Keratinocyte (primary cell): ENCODE measurements around the gene PCDH9. TPM values are rescaled to one million over a fixed set of nuclear protein-coding genes. Genes with fewer than 3 reads are reported as not detected.

Experiments used
- DNase-seq: peaks from one replicate; pipeline ENCODE4 v3.0.0-alpha.2; 2011; ENCODE audit warnings: low read depth, missing footprints, low spot score
- FAIRE-seq: peaks from 2 replicates; lab custom pipeline; 2011; peaks lifted over from hg19 to GRCh38; lab: Jason Lieb, UNC
- H2AFZ ChIP-seq: 2 replicates; pipeline ENCODE4 v1.6.0; 2012; ENCODE audit warnings: low read length, control low read depth, inconsistent platforms; ENCODE audit not compliant: control insufficient read depth
- H3K27ac ChIP-seq: 2 replicates; pipeline ENCODE4 v1.5.1; 2011; ENCODE audit warnings: low read length; ENCODE audit not compliant: control insufficient read depth, insufficient read depth
- H3K27me3 ChIP-seq: 3 replicates; pipeline ENCODE4 v1.6.0; 2011; ENCODE audit warnings: low read length; ENCODE audit not compliant: control insufficient read depth, insufficient read depth; ENCODE audit errors: extremely low read depth
- H3K36me3 ChIP-seq, 2 experiments: 2 replicates in 1 of 2; 3 replicates in 1 of 2; pipeline ENCODE4 v1.5.1; 2011; ENCODE audit warnings: low read length in 2 of 2, mild to moderate bottlenecking in 1 of 2; ENCODE audit not compliant: control insufficient read depth in 2 of 2, insufficient read depth in 2 of 2; ENCODE audit errors: extremely low read depth in 1 of 2
- H3K4me1 ChIP-seq: 3 replicates; pipeline ENCODE4 v1.5.1; 2011; ENCODE audit warnings: low read length; ENCODE audit not compliant: control insufficient read depth, insufficient read depth; ENCODE audit errors: extremely low read depth
- H3K4me2 ChIP-seq: 3 replicates; pipeline ENCODE4 v1.6.0; 2011; ENCODE audit warnings: low read depth, low read length; ENCODE audit not compliant: control insufficient read depth, insufficient read depth; ENCODE audit errors: extremely low read depth
- H3K4me3 ChIP-seq, 3 experiments: fragments of 200-600 bp in 1 of 3; sonication (generic) in 1 of 3; 2 replicates in 2 of 3; 3 replicates in 1 of 3; pipeline ENCODE4 v1.5.1; 2011 to 2016; ENCODE audit warnings: low read length in 3 of 3, mild to moderate bottlenecking in 3 of 3, control low read depth in 2 of 3, inconsistent platforms in 1 of 3, low read depth in 1 of 3, mixed read lengths in 1 of 3, mixed run types in 1 of 3, moderate library complexity in 1 of 3; ENCODE audit not compliant: control insufficient read depth in 2 of 3, insufficient read depth in 2 of 3; ENCODE audit errors: extremely low read depth in 1 of 3
- H3K79me2 ChIP-seq: 2 replicates; pipeline ENCODE4 v1.6.0; 2012; ENCODE audit warnings: low read length; ENCODE audit not compliant: control insufficient read depth, insufficient read depth
- H3K9ac ChIP-seq: 3 replicates; pipeline ENCODE4 v1.6.0; 2011; ENCODE audit warnings: low read length; ENCODE audit not compliant: control insufficient read depth, insufficient read depth; ENCODE audit errors: extremely low read depth
- H3K9me1 ChIP-seq: 3 replicates; pipeline ENCODE4 v1.6.0; 2011; ENCODE audit warnings: low read length; ENCODE audit not compliant: control insufficient read depth, insufficient read depth; ENCODE audit errors: extremely low read depth
- H3K9me3 ChIP-seq: 2 replicates; pipeline ENCODE4 v1.5.1; 2012; ENCODE audit warnings: low read depth, low read length; ENCODE audit not compliant: control insufficient read depth
- H4K20me1 ChIP-seq: 3 replicates; pipeline ENCODE4 v1.6.0; 2011; ENCODE audit warnings: low read length; ENCODE audit not compliant: control insufficient read depth, insufficient read depth; ENCODE audit errors: extremely low read depth
- EZH2 ChIP-seq: IDR thresholded peaks from one replicate; pipeline ENCODE4 v1.6.1; 2012; ENCODE audit warnings: inconsistent platforms, mild to moderate bottlenecking, low read length, moderate library complexity
- dilution Hi-C: fragments of 300-500 bp; cut with MboI; formaldehyde crosslinking; loops from one replicate; pipeline ENCODE4 v1.7.0; 2020; ENCODE audit warnings: low sequenced_read_pairs; ENCODE audit not compliant: extremely low pct_ligation_motif_present
- polyA plus RNA-seq, 5 experiments: library from polyadenylated mRNA; depleted of rRNA in 3 of 5; stranded (reverse) in 3 of 5; stranded (forward) in 1 of 5; unstranded in 1 of 5; fragments of >200 nt; gene quantifications; 1 replicate in 1 of 5; 2 replicates in 3 of 5; 3 replicates in 1 of 5; pipeline versions ENCODE4 v1.2.1 to v1.2.3, GENCODE V29; 2011 to 2012; ENCODE audit warnings: missing spikeins in 2 of 5, low read depth in 1 of 5, low replicate concordance in 1 of 5
- TF ChIP-seq, protein P1 (sequence below), 3 experiments: IDR thresholded peaks in 1 of 3; conservative IDR thresholded peaks in 1 of 3; optimal IDR thresholded peaks in 1 of 3; 2 replicates in 2 of 3; 3 replicates in 1 of 3; pipeline versions ENCODE3 to v1.5.1; 2011; ENCODE audit warnings: low read length in 3 of 3, mild to moderate bottlenecking in 3 of 3, moderate library complexity in 2 of 3, control low read depth in 1 of 3, inconsistent platforms in 1 of 3; ENCODE audit not compliant: insufficient read depth in 2 of 3; ENCODE audit errors: extremely low read depth in 1 of 3

The PCDH9 gene
- polyA plus RNA-seq, 1 donor (not counting 4 experiments of a cell fraction or from before 2014, with no cell fraction given) = 0.21 TPM

DNA sequence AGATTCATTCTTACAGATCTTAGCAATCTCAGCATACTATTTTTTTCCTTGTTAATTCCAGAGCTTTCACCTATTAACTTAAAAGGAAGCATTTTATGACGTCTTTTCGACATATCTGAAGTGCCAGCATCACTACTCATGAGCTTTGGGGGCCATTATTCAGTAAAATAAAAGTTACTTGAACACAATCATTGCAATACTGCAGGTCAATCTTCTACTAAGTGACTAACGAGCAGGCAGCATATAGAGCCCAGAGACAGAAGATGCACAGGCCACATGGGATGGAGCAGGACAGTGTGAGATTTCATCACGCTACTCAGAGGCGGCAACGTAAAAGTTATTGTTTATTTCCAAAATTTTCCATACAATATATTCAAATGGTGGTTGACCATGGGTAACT, 382.6 kb downstream of the PCDH9 start:
- H3K4me1 ChIP-seq = no peaks in the 10 kb centered on the region
- TF ChIP-seq, protein P1, sequence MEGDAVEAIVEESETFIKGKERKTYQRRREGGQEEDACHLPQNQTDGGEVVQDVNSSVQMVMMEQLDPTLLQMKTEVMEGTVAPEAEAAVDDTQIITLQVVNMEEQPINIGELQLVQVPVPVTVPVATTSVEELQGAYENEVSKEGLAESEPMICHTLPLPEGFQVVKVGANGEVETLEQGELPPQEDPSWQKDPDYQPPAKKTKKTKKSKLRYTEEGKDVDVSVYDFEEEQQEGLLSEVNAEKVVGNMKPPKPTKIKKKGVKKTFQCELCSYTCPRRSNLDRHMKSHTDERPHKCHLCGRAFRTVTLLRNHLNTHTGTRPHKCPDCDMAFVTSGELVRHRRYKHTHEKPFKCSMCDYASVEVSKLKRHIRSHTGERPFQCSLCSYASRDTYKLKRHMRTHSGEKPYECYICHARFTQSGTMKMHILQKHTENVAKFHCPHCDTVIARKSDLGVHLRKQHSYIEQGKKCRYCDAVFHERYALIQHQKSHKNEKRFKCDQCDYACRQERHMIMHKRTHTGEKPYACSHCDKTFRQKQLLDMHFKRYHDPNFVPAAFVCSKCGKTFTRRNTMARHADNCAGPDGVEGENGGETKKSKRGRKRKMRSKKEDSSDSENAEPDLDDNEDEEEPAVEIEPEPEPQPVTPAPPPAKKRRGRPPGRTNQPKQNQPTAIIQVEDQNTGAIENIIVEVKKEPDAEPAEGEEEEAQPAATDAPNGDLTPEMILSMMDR (optimal IDR thresholded peaks at IDR 0.05 in 1 of 3, IDR thresholded peaks at IDR 0.05 in 1 of 3, conservative IDR thresholded peaks at IDR 0.05 in 1 of 3; ENCODE audit: extremely low read depth in 1 of 3, insufficient read depth in 2 of 3, low read length in 3 of 3) = no peak
- no peak for TF ChIP-seq EZH2
- dilution Hi-C loops = no loop called here
- H3K4me2 ChIP-seq = no peak overlapping the region
- H3K9me1 ChIP-seq = no peaks in the 10 kb centered on the region
- H4K20me1 ChIP-seq = no peaks in the 10 kb centered on the region
- no peak for DNase-seq
- no peak for FAIRE-seq
- H3K9ac ChIP-seq = no peak overlapping the region
- no peaks in the 10 kb centered on the region for H3K36me3 ChIP-seq
- H3K4me3 ChIP-seq = no peak overlapping the region
- no peak overlapping the region for H2AFZ ChIP-seq
- H3K27ac ChIP-seq = no peak overlapping the region
- H3K27me3 ChIP-seq = no peaks in the 10 kb centered on the region
- H3K79me2 ChIP-seq = no peaks in the 10 kb centered on the region
- H3K9me3 ChIP-seq = no peaks in the 10 kb centered on the region

DNA sequence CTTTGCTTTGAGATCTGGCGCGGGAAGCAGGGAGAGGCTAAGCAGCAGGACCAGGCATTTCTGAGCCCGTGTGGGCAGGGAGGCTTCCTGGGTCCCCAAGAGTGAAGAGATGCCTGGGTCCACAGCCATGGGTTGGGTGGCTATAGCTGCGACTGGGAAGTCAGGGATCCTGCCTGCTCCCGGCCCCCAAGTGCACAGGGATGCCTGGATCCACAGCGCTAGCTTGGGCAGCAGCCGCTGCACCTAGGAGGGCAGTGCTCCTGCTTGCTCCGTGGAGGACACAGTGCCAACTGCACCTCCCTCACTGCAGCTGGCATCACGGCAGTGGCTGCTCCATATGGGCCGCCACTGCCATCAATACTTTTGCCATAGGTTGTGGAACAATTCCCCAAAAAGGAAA, 384.7 kb downstream of the PCDH9 start:
- Histone ChIP-seq H3K4me1 (no peaks in the 10 kb centered on the region), H3K9ac (no peak overlapping the region), H4K20me1 (no peaks in the 10 kb centered on the region), H3K4me2 (no peak overlapping the region), H3K27ac (no peak overlapping the region), H3K9me1 (no peaks in the 10 kb centered on the region), H2AFZ (no peak overlapping the region), H3K36me3 (no peaks in the 10 kb centered on the region), H3K4me3 (no peak overlapping the region), H3K9me3 (no peaks in the 10 kb centered on the region), H3K27me3 (no peaks in the 10 kb centered on the region), H3K79me2 (no peaks in the 10 kb centered on the region)
- dilution Hi-C loops = no loop called here
- no peak for DNase-seq
- no peak for FAIRE-seq
- no peak for TF ChIP-seq EZH2
- TF ChIP-seq, protein P1 (optimal IDR thresholded peaks at IDR 0.05 in 1 of 3, IDR thresholded peaks at IDR 0.05 in 1 of 3, conservative IDR thresholded peaks at IDR 0.05 in 1 of 3; ENCODE audit: extremely low read depth in 1 of 3, insufficient read depth in 2 of 3, low read length in 3 of 3) = no peak
